Effector memory CD4-positive, alpha-beta T cell (primary cell): ENCODE measurements around the gene RFXAP.

Source experiments
- DNase-seq, 3 donors: peaks; one replicate each; pipeline ENCODE4 v3.0.0-alpha.2; 2020
- H3K27ac ChIP-seq: 2 replicates; pipeline ENCODE4 v1.7.0; 2013; ENCODE audit warnings: mild to moderate bottlenecking, low read length, moderate library complexity; ENCODE audit not compliant: insufficient read depth, poor library complexity, severe bottlenecking
- H3K27me3 ChIP-seq: replicated peaks from 2 replicates; pipeline ENCODE4 v1.7.0; 2013; ENCODE audit warnings: mild to moderate bottlenecking, low read length; ENCODE audit not compliant: insufficient read depth, control insufficient read depth, poor library complexity, severe bottlenecking
- H3K36me3 ChIP-seq: 2 replicates; pipeline ENCODE4 v1.7.0; 2013; ENCODE audit warnings: mild to moderate bottlenecking, low read length, moderate library complexity; ENCODE audit not compliant: control insufficient read depth, insufficient read depth
- H3K4me1 ChIP-seq: 2 replicates; pipeline ENCODE4 v1.7.0; 2013; ENCODE audit warnings: low read length, mild to moderate bottlenecking; ENCODE audit not compliant: control insufficient read depth, insufficient read depth, poor library complexity, severe bottlenecking
- H3K4me3 ChIP-seq: 2 replicates; pipeline ENCODE4 v1.7.0; 2013; ENCODE audit warnings: low read length, low read depth, mild to moderate bottlenecking; ENCODE audit not compliant: insufficient read depth, poor library complexity, severe bottlenecking
- H3K9me3 ChIP-seq: 2 replicates; pipeline ENCODE4 v1.7.0; 2013; ENCODE audit warnings: mild to moderate bottlenecking, low read length, moderate library complexity; ENCODE audit not compliant: control insufficient read depth

The RFXAP gene

DNA sequence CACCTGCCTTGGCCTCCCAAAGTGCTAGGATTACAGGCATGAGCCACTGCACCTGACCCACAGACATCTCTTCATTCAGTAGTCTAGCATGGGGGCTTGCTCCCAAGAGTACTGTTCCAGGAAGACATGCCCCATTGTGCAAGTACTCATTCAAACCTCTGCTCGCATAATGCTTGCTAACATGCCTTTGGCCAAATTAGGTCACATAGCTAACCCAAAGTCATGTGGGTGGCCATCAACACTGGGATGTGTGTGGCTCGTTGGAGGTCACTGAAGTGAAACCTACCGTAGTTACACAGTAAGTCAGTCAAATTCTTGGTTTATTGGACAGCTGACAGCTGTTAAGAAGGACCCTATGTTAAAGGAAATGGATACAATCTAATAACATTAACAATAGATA, 20.3 kb downstream of the RFXAP start:
- no peak for DNase-seq
- Histone ChIP-seq H3K4me3 (no peak overlapping the region), H3K4me1 (no peaks in the 10 kb centered on the region), H3K36me3 (no peaks in the 10 kb centered on the region), H3K27me3 (no peaks in the 10 kb centered on the region), H3K9me3 (no peaks in the 10 kb centered on the region), H3K27ac (no peak overlapping the region)

GRCh38 chr13:36839981-36840380, 21.0 kb downstream of the RFXAP start:
- no peak for DNase-seq
- Histone ChIP-seq H3K9me3 (no peaks in the 10 kb centered on the region), H3K27me3 (no peaks in the 10 kb centered on the region), H3K36me3 (no peaks in the 10 kb centered on the region), H3K4me1 (no peaks in the 10 kb centered on the region), H3K27ac (no peak overlapping the region), H3K4me3 (no peak overlapping the region)

- H3K36me3 ChIP-seq = no peaks in the 10 kb centered on the region
- no peak overlapping the region for H3K4me3 ChIP-seq
- no peaks in the 10 kb centered on the region for H3K4me1 ChIP-seq
- no peaks in the 10 kb centered on the region for H3K9me3 ChIP-seq
- H3K27me3 ChIP-seq = no peaks in the 10 kb centered on the region
- no peak for DNase-seq
- no peak overlapping the region for H3K27ac ChIP-seq
Observed at GRCh38 chr13:36840718-36841250, 21.8 kb downstream of the RFXAP start.

DNA sequence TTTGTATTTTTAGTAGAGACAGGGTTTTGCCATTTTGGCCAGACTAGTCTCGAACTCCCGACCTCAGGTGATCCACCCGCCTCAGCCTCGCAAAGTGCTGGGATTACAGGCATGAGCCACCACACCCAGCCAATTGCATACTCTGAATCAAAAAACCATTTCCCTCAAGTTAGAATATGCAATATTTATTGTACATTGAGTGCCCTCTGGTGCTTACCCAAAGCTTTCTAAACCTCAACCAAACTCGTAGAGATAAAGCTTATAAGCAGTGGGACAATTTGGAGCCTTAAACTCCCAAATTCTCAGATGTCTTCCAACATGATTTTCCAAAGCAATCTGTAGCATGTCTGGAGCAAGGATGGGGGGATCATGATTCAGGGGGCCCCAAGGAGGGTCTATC, 22.4 kb downstream of the RFXAP start:
- Histone ChIP-seq H3K4me1 (no peaks in the 10 kb centered on the region), H3K27me3 (no peaks in the 10 kb centered on the region), H3K9me3 (no peaks in the 10 kb centered on the region), H3K27ac (no peak overlapping the region), H3K4me3 (no peak overlapping the region), H3K36me3 (no peaks in the 10 kb centered on the region)
- no peak for DNase-seq

DNA sequence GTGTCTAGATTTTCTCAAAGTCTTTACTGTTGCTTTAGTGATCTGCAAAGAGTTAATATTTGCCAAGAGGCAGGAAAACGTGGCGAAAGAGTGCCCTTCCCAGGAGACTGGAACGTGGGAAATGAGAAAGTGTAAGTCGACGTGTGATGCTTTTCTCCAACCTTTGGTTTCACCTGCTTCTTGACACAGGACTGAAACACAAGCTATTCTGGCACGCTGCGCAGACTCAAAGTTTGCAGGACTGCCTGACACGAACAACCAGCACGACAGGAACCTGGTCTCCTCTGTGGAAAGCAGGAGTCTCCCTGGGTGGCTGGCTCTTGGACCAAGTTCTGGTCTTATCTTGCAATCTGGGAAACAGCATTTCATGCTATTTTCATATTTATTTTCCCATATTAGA, 28.6 kb downstream of the RFXAP start:
- Histone ChIP-seq H3K36me3 (no peaks in the 10 kb centered on the region), H3K27ac (no peak overlapping the region), H3K9me3 (no peaks in the 10 kb centered on the region), H3K27me3 (no peaks in the 10 kb centered on the region), H3K4me1 (no peaks in the 10 kb centered on the region), H3K4me3 (no peak overlapping the region)
- DNase-seq = no peak

- H3K4me3 ChIP-seq = no peak overlapping the region
- DNase-seq = no peak
- H3K4me1 ChIP-seq = no peaks in the 10 kb centered on the region
- no peaks in the 10 kb centered on the region for H3K27me3 ChIP-seq
- H3K27ac ChIP-seq = no peak overlapping the region
- H3K9me3 ChIP-seq = no peaks in the 10 kb centered on the region
- H3K36me3 ChIP-seq = no peaks in the 10 kb centered on the region
Observed at GRCh38 chr13:36848199-36848982, 29.4 kb downstream of the RFXAP start.

- H3K27ac ChIP-seq = no peak overlapping the region
- H3K4me3 ChIP-seq = no peak overlapping the region
- no peaks in the 10 kb centered on the region for H3K4me1 ChIP-seq
- no peaks in the 10 kb centered on the region for H3K36me3 ChIP-seq
- H3K27me3 ChIP-seq = no peaks in the 10 kb centered on the region
- no peaks in the 10 kb centered on the region for H3K9me3 ChIP-seq
- DNase-seq = no peak
Observed at GRCh38 chr13:36850790-36851438, 31.9 kb downstream of the RFXAP start.

DNA sequence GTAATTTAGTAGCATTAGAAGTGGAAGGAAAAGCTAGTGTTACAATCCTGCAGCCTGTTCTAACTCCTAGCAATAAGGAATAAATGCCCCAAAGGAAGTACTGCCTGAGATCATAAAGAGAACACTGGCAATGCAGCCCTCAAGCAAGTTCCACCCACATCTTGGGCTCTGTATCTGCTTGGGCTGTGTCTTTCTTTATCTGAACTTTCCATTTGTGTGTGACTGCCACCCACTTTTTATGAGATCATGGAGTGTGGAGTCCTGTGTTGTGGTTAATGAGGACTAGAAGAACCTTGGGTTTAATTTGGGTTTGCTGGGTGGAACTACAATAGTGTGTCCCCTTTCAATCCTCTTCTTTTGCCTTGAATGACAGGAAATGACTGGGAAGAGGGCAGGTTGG, 38.2 kb downstream of the RFXAP start:
- Histone ChIP-seq H3K27me3 (no peaks in the 10 kb centered on the region), H3K9me3 (no peaks in the 10 kb centered on the region), H3K4me3 (no peak overlapping the region), H3K27ac (no peak overlapping the region), H3K4me1 (no peaks in the 10 kb centered on the region), H3K36me3 (no peaks in the 10 kb centered on the region)
- DNase-seq = no peak

DNA sequence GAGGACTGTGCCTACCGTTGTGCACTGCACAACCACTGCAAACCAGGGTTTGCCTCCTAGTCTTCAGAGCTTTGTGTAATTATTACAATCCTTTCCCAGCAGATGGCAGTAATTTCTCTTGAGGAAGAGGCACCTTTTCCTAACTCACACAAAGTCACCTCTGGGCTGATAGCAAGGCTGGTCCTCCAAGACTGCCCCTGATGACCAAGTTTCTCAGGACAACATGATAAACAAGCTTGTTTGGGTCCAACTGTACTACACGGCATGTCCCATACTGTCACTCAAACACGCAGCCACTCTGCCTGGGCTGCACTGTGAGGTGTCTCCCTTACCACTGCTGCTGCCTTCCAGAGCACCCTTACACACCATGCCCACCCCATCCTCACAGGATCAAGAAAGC, 39.3 kb downstream of the RFXAP start:
- Histone ChIP-seq H3K4me3 (no peak overlapping the region), H3K4me1 (no peaks in the 10 kb centered on the region), H3K27me3 (no peaks in the 10 kb centered on the region), H3K27ac (no peak overlapping the region), H3K36me3 (no peaks in the 10 kb centered on the region), H3K9me3 (no peaks in the 10 kb centered on the region)
- no peak for DNase-seq

DNA sequence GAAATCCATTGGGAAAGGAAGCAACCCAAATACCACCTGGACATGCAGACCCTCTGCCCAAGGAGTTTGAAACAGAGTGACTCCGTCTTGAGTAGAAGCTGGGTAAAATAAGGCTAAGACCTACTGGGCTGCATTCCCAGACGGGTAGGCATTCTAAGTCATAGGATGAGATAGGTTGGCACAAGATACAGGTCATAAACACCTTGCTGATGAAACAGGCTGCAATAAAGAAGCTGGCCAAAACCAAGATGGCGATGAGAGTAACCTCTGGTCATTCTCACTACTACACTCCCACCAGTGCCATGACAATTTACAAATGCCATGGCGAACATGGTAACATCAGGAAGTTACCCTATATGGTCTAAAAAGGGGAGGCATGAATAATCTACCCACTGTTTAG, 40.2 kb downstream of the RFXAP start:
- no peak overlapping the region for H3K27ac ChIP-seq
- no peaks in the 10 kb centered on the region for H3K9me3 ChIP-seq
- no peak overlapping the region for H3K4me3 ChIP-seq
- no peaks in the 10 kb centered on the region for H3K36me3 ChIP-seq
- no peak for DNase-seq
- peaks cover under 1% of the 10 kb centered on the region for H3K27me3 ChIP-seq
- no peaks in the 10 kb centered on the region for H3K4me1 ChIP-seq
